ENCODE results near the gene ZNF726.

ZNF726 gene

GRCh38 chr19:23887642-23888041, 27.0 kb upstream of the ZNF726 start:
- no peak for TF ChIP-seq CTCF (IDR thresholded peaks at IDR 0.05)

- no peak for TF ChIP-seq CTCF (IDR thresholded peaks at IDR 0.05)
Measured at GRCh38 chr19:23896912-23897311, 17.8 kb upstream of the ZNF726 start.

DNA sequence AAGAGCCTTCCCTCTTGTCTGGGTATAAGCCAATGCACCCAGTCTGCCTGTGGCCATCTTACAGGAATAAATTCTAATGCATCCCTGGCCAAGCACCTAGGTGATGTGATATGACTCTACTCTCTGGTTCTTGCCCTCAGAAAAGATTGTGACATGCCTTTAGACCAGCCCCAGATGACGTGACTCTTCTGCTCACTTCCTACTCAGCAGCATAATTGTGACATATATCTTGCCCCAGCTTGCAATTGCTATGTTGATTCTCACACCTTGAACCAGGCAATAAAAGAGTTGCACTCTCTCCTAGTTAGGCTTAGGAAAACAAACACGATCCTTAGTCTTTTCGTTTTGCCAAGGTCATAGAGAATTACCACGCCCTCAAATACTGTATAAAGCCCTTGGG, 13.3 kb upstream of the ZNF726 start:
- TF ChIP-seq CTCF (IDR thresholded peaks at IDR 0.05), result no peak

DNA sequence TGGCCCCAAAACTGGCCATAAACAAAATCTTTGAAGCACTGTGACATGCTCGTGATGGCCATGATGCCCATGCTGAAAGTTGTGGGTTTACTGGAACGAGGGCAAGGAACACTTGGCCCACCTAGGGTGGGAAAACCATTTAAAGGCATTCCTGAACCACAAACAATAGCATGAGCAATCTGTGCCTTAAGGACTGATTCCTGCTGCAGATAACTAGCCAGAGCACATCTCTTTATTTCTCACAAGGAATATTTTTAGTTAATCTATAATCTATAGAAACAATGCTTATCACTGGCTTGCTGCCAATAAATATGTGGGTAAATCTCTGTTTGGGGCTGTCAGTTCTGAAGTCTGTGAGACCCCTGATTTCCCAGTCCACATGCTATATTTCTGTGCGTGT, 10.3 kb upstream of the ZNF726 start:
- no peak for TF ChIP-seq CTCF (IDR thresholded peaks at IDR 0.05)

DNA sequence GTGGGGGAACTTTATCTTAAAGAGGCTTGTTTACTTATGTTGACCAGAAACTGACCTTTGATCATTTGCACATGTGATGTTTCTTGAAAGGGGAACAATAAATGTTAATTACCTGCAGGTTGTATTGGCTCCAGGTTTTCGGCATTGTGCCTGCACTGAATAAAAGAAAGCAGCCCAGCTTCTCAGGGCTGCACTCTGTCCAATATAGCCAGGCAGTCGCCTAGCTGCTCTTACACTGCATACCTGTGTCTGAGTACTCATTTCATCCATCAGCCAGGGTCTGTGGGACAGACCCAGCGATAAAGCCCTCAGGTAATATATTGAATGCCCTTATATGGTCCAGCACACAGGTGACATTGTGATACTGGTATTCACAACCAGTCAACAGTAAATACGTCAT, 8.9 kb upstream of the ZNF726 start:
- no peak for TF ChIP-seq CTCF (IDR thresholded peaks at IDR 0.05)

- no peak for TF ChIP-seq CTCF (IDR thresholded peaks at IDR 0.05)
Measured at GRCh38 chr19:23906835-23907234, 7.9 kb upstream of the ZNF726 start.

DNA sequence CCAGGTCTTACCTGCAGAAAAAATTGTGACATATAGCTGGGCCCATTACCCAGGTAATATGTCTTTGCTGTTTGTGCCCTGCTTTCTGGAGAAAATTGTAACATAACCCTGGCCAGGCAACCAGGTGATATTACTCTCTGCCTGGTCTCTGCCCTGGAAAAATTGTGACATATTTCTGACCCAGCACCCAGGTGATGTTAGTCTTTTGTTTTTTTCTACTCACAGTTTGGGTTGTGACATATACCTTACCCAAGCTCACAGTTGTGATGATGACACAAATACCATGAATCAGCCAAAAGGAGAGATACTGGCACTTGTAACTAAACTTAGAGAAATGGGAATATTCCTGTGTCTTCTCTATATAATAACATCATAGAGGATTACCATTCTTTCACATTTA, 6.5 kb upstream of the ZNF726 start:
- TF ChIP-seq CTCF (IDR thresholded peaks at IDR 0.05), result no peak

GRCh38 chr19:23909222-23909621, 5.5 kb upstream of the ZNF726 start:
- TF ChIP-seq CTCF (IDR thresholded peaks at IDR 0.05), result no peak
